HG03558 (cell line): Measurements from ENCODE around the gene SLC28A3.

Source experiments
- ATAC-seq: cut with Tn5 transposase; IDR thresholded peaks from one replicate; pipeline ENCODE4 v1.9.1; 2021; ENCODE audit warnings: moderate number of reproducible peaks; ENCODE audit not compliant: unreplicated experiment; ENCODE audit errors: extremely low read depth

Gene SLC28A3

DNA sequence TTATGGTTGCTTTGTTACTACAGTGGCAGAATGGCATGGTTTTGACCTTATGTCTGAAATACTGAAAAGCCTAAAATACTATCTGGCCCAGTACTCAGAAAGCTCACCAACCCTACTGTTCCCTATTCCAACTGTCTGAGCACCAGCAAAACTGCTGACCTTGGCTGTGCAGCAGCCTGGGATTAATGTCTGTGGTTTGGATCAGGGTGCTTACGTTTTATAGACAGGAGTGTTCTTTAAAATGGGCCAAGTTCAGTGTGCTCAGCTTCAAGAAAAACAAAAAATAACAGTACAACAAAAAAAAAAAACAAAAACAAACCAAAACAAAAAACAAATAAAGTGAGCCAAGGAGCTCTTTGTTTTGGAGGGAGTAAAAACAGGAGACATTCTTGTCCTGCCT, 36.4 kb downstream of the SLC28A3 start:
- ATAC-seq: no peak

DNA sequence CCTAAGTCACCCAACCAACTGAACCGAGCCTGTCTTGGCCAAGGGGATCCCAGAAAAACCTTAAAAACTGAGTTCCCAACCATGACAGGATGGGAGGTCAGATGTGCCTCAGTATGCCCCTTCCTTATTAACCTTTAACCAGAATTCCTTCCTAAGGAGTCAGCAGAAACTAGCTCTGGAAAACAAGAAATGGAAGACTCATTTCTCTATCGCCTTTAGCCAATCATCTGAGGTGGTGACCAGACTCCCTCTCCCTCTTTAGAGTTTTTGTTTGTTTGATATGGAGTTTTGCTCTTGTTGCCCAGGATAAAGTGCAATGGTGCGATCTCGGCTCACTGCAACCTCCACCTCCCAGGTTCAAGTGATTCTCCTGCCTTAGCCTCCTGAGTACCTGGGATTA, 37.5 kb downstream of the SLC28A3 start:
- no peak for ATAC-seq

DNA sequence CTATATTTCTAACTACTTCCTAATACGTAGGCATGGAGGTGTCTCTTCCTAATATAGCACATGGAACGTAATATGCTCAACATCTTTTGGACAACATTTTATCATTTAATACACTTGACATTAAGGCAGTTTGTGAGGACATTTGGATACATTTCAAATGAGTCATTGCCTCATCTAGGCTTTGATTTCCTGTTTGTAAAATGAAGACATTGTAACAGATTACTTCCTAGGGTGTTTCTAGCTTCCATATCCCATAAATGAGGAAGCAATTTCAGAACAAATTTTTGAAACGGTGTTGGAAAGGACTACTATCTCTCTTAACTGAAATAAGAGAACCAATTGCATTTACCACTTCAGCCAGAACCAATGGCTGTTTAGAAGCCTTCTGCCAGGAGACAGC, 38.7 kb downstream of the SLC28A3 start:
- ATAC-seq: no peak

DNA sequence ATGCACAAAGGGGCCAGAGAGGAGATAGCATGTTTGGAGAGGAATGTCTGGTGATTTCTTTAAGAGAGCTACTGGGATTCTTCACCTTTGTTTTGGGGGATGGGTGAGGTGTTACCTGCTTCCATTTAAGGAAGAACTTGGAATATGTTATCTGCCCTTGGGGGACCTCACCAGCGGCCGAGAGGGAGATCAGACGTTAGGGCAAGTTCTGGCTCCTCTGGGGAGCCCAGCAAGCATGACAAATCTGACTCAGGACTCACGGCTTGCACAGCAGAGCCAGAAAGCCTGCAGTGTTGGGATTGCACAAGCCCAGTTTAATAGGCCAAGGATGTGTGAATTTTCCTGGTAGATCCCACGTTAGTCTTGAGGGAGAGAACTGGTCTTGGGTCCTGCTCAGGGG, 40.3 kb downstream of the SLC28A3 start:
- no peak for ATAC-seq

DNA sequence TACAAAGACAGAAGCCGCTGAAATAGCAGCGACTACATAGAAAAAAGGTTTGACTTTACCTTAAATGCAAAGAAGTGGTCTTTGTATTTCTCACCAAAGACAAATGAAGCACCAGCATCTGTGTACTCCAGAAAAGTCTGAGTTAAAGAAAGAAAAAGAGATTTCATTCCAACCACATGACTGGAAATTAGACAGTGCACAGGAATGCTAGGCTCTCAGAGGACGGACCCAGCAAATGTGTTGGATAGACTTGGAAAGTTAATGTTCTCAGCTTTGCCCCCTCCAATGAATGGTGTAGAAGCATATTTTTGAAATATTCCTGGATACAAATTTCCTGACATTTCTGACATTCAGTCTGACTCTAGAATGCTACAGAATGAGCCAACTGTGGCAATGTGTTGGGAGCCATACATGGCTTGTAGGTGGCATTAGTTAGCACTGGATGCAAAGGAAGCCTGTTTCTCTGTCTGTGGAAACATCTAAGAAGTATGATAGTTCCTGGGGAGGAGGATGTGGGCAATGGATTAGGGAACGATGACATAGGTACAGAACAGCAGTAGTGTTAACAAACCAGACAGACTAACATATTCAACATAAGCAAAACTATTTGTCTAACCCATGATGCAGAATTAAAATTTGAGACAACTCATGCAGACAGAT, 43.3 kb downstream of the SLC28A3 start:
- no peak for ATAC-seq

DNA sequence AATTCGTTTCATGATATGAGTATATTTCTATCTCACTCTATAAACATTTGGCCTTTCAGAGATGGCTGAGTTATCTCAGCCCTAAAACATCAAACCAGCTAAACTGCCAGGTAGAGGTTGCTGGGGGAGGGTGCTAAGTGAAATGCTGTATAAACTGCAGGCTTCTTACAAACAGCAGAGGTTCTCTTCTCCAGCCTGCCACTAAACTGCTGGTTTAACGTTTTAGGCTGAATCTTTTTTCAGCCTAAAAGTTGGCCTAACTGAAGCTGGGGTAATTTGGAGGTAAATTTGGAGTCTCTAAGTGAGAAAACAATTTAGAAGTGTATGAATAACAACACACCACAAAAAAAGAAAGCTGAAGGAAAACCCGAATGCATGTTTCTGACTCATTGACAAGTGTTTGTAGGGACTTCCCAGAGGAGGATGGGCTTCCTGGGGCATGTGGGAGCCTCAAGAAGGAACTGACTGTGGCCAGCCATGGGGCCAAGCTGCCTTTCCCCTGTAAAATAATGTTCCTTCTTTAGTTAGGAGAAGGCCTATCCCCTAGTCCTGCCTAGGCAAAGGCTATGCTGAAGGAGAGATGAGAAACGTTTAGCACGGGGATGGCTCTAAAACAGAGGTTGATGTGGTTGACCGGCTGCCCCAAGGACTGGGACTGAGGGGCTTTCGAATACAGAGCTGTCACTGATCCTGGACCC, 44.3 kb downstream of the SLC28A3 start:
- ATAC-seq: no peak

DNA sequence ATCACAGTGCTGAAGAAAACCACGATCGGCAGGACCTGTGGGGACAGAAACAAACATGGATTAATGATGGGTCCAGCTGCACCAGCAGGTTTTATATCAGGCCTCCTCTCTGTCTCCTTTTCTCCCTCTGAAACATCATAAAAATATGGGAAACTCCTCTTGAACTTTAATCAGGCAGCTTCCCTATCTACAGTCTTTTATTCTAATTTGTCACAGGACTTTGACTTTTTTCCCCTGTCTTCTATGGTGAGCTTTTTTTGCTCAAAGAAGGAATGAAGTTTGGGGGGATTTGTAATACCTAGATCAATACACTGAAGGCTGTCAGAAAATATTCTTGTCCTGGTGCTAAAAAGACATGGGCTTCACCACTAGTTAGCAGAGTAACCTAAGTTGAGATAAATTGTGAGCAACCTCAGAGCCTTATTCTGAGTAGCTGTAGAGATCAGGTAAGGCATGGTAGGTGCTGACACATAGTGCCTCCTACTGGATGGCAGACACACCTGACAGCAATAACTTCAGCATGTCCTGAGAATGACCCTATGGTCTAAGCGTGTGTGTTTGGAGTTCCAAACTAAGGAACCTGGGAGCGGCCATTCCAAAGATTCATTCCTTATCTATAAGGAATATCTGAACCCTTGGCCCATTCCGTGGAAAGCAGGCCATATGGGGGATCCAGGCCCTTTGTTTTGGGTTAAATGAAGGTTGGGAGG, 46.2 kb downstream of the SLC28A3 start:
- no peak for ATAC-seq

DNA sequence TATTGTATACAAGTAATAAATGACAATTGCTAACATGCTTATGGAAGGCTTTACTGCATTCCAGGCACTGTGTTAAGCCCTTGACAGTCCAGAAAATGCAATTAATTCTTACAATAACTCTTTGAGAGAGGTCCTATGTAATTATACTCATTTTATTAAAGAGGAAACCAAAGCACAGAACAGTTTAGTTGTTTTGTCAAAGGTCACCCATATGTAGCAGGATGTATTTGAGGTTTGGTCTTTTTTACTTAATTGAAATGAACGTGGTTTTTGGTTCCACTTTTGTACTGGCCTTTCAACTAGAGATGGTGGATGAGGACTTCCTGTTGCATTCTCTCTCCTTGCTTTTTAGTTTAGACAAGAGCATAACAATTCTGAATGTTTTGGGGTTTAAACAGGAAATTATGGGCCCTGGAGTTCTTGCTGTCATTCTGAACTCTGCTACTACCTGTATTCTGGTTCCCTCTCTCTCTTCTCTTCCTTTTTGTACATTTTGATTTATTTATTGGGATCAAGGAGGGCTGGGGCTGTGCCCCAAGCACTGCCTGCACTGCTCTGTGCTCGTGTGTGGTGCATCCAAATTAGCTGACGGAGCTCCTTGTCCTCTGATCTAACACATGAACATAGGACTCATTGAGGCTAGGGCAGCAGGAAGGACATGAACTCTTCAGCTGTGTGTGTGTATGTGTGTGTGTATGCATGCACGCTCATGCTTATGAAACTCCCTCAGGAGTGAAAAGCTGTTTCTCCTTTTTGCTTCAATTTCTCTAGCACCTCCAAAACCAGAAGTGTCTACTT, 47.4 kb downstream of the SLC28A3 start:
- ATAC-seq: peak; percentile 33

DNA sequence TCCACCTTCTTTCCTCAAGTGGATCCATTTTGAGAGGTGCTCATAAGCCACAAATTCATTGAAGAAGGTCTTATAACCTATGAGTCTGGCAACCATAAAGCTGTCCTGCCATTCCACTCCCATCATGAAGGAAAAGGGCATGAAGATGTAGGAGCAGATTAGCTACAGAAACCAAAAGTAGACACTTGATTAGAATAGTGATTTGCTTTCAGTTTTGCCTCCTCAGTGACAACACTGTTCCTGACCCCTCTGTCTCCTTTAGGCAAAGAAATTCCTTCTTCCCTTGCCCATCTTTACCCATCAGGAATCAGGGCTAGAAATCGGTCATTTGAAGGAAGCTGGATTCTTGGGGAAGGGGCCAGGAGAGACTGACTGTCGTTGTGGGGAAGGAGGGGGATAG, 55.2 kb downstream of the SLC28A3 start:
- no peak for ATAC-seq

DNA sequence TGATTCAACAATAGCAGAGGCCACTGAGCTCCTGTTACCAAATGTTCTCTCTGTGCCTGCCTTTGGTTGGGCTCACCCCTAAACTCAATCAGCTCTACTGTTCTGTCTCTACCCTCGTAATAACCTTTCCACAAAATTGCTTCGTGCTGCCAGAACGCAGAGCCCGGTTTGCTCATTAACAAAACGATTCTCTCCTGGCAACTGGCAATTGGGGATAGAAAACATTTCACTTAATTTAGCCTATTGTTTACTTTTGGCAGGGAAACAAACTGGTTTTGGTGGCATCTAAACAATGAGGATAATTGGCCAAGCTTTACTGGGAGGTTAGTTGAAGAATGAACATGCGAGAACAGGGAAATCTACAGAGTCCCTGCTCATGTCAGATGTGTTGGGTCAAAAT, 56.6 kb downstream of the SLC28A3 start:
- ATAC-seq: no peak

DNA sequence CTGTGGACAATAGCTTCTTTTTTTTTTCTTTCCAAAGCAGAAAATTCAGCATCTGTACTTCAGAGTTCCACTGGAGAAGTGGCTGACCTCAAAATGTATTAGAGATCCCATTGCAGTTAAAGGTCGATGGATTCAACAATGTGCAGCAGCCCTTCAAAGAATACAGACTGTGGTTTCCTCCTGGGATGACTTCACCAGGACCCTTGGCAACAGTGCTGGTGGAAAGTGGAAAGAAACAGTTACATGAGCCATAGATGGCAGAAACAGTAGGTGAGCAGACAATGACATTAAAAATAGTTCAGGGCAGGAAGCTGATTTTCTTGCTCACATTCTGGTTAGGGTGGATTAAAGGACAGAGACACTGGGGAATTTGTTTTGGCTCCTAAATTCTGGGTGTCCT, 62.4 kb downstream of the SLC28A3 start:
- no peak for ATAC-seq

DNA sequence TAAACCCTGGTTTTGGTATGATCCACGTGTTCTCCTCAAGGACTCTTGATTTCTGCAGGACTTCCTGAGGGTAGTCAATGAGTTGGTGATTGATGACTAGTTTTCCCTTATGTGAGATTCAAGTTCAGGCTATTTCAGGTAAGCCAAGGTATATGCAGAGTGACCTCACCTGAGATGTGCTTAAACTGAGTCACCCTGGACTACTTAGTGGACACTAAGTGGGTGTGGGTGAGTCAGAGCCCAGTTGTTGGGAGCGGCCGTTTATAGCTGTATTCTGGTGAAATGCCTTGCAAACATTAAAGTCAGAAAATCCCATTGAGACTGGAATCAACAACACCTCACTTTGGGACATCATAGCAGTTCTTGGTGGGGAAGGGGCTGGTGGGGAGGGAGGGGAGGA, 62.9 kb downstream of the SLC28A3 start:
- no peak for ATAC-seq

DNA sequence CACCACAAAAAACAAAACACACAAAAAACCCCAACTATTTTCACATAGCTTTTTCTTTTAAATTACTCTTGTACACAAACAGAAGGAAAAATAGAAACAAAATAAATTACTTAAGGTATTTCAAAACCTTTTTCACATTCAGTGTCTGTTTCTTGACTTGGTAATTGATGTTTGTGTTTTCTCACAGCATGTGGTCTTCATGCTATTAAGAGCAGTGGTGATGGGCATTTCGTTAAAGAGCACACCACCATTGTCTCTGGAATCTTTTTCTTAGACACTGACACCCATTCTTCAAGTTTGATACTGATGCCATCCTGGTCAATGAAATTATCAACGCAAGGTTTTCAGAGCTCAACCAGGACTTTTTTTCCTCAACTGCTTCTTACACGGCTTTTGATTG, 63.8 kb downstream of the SLC28A3 start:
- no peak for ATAC-seq

DNA sequence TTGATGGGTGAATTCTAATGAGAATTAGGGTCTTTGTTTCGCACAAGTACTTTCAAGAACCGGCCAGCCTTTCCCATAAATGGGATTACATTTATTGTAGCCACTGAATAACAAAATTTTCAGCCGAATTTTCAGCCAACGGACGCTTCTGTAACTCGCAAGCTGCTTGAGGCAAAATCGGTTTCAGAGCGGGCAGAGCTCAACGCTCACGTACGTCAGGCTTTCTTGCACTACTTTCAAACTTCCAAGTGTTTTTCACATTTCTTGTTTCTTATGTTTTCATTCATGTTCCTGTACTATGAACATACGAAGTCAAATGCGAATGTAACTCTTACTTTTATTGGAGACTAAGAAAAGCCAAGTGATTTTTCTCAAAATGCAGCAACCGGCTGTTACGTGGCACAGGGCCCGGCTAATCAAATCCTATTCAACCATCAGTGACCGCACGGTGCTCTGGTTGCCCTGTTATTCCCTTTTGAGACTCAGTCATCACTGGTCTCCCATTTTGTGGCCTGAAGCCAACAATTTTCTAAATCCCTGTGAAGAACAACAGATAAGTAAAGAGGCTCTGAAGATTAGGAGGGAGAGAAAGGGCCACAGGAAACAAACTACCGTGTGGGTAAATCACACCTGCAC, 68.5 kb downstream of the SLC28A3 start:
- no peak for ATAC-seq

DNA sequence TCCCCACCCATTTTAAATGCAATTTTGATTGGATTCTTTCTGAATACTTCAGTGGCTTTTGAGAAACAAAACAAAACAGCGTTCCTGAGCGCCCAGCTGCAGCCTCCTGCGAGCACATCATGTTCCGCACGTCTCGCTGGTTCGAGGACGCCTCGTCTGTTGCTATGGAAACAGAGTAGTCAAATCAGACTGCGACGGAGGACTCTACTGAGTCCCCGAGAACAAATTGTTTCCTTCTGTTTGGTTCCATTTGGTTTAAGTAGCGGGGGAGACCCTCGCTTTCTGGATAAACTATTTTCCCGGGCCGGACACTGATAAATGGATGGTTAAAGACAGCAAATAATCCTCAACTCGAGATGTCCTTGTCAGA, 69.0 kb downstream of the SLC28A3 start:
- ATAC-seq: peak; percentile 95

DNA sequence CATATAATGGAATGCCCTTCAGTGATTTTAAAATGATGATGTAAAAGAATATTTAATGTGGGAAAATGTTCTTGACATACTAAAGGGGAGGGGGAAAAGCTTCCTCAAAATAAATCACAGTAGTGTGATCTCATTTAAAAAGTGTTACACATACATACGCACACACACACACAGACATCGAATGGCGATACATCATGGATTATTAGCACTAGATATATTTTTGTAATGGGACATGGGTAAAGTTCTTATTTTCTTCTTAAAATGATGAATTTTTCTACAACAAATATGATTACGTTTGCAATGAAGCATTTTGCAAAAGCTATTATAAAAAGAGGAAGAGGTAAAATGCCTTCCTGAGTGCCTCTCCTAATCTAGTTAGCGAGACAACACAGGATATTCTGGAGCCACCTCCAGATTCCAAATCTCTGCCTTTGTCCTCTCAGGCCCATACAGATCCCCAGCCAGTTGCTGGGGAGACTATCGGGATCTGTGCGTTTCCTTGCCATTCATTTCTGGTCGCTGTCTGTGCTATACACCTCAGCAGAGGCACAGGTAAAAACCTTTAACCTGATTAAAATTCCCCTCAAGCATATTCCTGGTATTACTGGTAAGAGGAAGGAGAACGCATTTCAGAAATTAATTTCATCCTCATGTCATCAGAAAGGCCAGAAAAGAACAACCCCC, 69.6 kb downstream of the SLC28A3 start:
- ATAC-seq: peak; percentile 15

DNA sequence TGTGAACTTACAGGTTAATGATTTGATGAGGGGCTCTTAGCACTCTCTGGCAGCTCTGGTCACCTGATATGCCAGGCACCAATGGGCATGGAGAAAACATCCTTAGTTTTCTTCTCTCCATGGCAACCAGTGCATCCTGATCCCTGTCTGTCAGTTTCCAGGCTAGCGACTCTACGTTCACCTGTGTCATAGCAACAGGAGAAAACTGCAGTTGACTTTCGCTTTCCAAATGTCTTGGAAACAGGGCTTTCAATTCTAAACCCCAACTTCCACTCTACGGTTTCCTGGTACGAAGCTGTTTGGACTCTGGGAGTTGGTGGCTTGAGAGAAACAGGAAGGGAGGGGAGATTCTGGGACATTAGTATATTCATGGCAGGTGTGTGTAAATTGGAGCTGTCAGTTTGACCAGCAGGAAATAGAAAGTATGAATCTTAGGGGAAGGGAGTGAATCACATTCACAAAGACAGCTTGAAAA, 74.4 kb downstream of the SLC28A3 start:
- no peak for ATAC-seq

DNA sequence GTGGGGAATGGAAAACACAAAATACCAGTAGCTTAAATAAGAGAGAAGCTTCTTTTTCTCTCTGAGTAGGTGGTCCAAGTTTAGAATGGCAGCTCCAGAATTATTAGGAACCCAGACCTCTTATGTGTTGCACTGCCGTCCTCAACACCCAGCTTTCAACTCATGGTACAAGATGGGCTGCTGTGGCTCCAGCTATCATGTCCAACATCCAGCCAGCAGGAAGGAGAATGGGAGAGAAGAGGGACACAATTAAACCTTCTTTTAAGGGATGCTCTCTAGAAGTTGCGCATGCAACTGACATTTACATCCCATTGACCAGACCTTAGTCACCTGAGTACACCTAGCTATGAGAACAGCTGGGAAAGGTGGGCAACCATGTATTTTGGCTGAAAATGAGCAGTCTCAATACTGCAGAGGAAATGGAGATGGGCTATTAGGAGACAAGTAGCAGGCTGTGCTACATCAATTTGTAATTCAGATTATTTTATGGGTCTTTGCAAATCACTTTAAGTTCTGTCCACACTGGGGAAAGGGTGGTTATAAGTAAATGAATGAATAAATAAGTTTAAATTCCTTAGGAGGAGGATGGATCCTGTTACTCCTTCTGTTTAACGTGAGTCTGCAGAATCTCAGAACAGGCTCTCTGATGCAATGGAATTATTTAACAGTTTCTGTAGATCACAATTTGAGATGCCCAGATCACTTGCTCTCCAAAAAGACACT, 76.1 kb downstream of the SLC28A3 start:
- no peak for ATAC-seq
